Transverse colon (tissue), 4 donors: Measurements from ENCODE around the gene GPR55.

ENCODE experiments used
- POLR2AphosphoS5 ChIP-seq, 3 donors: sonication (generic); formaldehyde crosslinking; IDR thresholded peaks; one replicate each; pipeline ENCODE4 v1.6.1; 2016; ENCODE audit warnings: antibody characterized with exemption in 3 of 3
- TF ChIP-seq, protein P1 (sequence below), 5 experiments: fragments of 200-600 bp in 3 of 5; fragments of 450-650 bp in 2 of 5; sonication (generic) in 3 of 5; IDR thresholded peaks; 1 replicate in 2 of 5; 2 replicates in 3 of 5; pipeline ENCODE4 v1.5.1; 2016 to 2017; ENCODE audit warnings: antibody characterized with exemption in 5 of 5, inconsistent platforms in 3 of 5, mild to moderate bottlenecking in 2 of 5, moderate library complexity in 1 of 5

DNA sequence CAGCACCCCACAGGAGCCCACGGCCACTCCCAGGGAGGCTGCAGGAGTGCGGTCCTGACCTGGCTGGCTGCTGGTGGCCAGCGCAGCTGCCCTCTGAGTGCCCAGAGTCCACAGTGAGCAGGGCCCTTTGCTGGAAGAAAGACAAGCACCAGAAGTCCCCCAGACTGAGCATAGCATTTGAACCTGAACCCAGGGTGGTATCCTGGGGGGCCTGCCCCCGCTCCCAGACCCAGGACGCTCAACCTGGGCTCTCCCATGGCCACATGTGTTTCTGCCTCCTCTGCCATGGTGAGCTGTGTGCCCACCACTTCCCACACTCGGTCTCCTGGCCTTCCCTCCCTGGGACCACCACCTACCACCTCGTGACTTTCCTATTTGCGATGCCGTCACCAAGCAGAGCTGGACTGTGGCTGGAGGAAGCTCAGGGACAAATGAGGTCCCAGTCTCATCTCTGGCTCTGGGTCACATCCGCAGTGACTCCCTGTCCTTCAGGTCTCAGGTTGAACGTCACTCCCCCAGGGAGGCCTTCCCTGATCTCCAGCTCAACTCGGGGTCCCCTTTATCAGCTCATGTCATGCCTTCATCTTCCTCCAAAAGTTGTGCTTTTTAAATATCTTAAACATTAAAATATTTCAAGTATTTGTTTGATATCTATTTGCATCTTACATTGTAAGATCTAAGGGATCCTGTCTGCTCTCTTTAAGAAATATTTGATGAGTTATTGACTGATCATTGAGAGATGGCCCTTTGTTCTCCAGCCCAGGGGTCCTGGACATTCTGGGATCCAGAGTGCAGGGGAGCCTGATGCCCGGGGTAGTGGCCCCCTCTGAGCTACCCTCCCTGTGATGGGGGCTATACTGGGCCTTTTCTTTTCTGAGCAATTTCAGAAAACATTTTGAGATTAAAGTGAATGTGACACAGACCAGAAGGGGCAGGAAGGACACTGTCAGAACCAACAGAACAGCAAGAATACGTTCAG is 16.4 kb upstream of the GPR55 start:
- no peak for TF ChIP-seq POLR2AphosphoS5 (IDR thresholded peaks at IDR 0.05)
- TF ChIP-seq, protein P1, sequence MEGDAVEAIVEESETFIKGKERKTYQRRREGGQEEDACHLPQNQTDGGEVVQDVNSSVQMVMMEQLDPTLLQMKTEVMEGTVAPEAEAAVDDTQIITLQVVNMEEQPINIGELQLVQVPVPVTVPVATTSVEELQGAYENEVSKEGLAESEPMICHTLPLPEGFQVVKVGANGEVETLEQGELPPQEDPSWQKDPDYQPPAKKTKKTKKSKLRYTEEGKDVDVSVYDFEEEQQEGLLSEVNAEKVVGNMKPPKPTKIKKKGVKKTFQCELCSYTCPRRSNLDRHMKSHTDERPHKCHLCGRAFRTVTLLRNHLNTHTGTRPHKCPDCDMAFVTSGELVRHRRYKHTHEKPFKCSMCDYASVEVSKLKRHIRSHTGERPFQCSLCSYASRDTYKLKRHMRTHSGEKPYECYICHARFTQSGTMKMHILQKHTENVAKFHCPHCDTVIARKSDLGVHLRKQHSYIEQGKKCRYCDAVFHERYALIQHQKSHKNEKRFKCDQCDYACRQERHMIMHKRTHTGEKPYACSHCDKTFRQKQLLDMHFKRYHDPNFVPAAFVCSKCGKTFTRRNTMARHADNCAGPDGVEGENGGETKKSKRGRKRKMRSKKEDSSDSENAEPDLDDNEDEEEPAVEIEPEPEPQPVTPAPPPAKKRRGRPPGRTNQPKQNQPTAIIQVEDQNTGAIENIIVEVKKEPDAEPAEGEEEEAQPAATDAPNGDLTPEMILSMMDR (IDR thresholded peaks at IDR 0.05), result no peak
